T47D (cell line): ENCODE results near the gene MAT2B.

ENCODE experiments used
- DNase-seq, 2 experiments: peaks; one replicate each; pipeline versions ENCODE4 v3.0.0 to v3.0.0-alpha.2; 2011 to 2012; ENCODE audit warnings: low read depth in 1 of 2, low spot score in 1 of 2
- JUND ChIP-seq: IDR thresholded peaks from 2 replicates; pipeline ENCODE4 v1.6.1; 2012; ENCODE audit warnings: low read depth
- in situ Hi-C: cut with HindIII; loops from 2 replicates; pipeline ENCODE4 v1.10.0; 2016; ENCODE audit warnings: low sequenced_read_pairs, low pct_unique_long_range_greater_than_20kb

Gene MAT2B

GRCh38 chr5:163567811-163568210 lies 62.4 kb downstream of the MAT2B start:
- no peak for DNase-seq
- no peak for TF ChIP-seq JUND
- in situ Hi-C loops = no loop called here
